ENCODE results near the gene ST14.

DNA sequence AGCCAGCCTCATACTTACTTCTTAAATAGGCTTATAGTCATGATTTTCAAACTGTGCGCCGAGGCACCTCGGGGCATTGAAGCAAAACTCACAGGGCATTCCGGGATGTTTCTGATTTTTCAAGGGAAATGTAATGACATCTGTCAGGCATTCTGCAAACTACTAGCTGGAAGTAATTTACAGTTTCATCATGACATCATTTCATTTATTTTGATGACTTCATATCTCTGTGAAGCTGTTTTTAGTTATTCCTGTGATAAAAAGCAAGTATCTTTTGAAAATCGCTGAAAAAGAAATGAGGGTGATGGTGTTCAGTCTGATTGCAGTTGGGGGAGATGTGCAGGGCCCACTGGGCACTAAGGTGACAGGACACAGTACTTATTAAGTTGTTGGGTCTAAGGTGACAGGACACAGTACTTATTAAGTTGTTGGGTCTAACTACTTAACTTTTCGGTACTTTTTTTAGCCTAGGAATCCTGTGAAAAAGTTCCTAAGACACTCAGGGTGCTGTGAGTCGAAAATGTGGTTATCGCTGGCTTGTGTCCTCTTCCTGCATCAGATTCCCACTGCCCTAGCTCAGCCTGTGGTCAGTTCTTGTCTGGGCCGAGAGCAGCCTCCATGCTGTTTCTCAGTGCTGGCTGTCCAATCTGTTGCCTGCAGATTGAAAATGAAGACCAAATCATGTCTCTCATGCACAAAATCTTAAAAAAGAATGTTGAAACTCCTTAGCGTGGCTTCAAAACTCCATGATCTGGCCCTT, 47.3 kb upstream of the ST14 start:
- TF ChIP-seq, protein P1, sequence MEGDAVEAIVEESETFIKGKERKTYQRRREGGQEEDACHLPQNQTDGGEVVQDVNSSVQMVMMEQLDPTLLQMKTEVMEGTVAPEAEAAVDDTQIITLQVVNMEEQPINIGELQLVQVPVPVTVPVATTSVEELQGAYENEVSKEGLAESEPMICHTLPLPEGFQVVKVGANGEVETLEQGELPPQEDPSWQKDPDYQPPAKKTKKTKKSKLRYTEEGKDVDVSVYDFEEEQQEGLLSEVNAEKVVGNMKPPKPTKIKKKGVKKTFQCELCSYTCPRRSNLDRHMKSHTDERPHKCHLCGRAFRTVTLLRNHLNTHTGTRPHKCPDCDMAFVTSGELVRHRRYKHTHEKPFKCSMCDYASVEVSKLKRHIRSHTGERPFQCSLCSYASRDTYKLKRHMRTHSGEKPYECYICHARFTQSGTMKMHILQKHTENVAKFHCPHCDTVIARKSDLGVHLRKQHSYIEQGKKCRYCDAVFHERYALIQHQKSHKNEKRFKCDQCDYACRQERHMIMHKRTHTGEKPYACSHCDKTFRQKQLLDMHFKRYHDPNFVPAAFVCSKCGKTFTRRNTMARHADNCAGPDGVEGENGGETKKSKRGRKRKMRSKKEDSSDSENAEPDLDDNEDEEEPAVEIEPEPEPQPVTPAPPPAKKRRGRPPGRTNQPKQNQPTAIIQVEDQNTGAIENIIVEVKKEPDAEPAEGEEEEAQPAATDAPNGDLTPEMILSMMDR (IDR thresholded peaks at IDR 0.05; ENCODE audit: extremely low read depth in 1 of 2, insufficient read depth in 1 of 2, low read depth in 1 of 2, low read length in 2 of 2), result no peak
- TF ChIP-seq POLR2A (IDR thresholded peaks at IDR 0.05; ENCODE audit: low read depth, low read length) (no peak), POLR2AphosphoS5 (IDR thresholded peaks at IDR 0.05; ENCODE audit: insufficient read depth, low read depth, low read length) (no peak), JUN (IDR thresholded peaks at IDR 0.05; ENCODE audit: borderline replicate concordance, insufficient read depth, insufficient read length, low read depth) (no peak), EZH2 (IDR thresholded peaks at IDR 0.05; ENCODE audit: borderline replicate concordance, low read depth, low read length, severe bottlenecking) (no peak), MYC (IDR thresholded peaks at IDR 0.05; ENCODE audit: low read depth, low read length) (no peak)
